GM18502 (cell line): Measurements from ENCODE around the gene MID2.
"Not testable (repeated sequence)": the region's sequence is repeated elsewhere in the genome, so short reads cannot be mapped to it uniquely, and the experiment has no call there.

Experiments used
- ATAC-seq: cut with Tn5 transposase; IDR thresholded peaks from one replicate; pipeline ENCODE4 v1.9.1; 2021; ENCODE audit warnings: mild to moderate bottlenecking; ENCODE audit not compliant: unreplicated experiment, poor library complexity

MID2 gene

GRCh38 chrX:107840971-107841370, 15.3 kb downstream of the MID2 start:
- no peak for ATAC-seq

DNA sequence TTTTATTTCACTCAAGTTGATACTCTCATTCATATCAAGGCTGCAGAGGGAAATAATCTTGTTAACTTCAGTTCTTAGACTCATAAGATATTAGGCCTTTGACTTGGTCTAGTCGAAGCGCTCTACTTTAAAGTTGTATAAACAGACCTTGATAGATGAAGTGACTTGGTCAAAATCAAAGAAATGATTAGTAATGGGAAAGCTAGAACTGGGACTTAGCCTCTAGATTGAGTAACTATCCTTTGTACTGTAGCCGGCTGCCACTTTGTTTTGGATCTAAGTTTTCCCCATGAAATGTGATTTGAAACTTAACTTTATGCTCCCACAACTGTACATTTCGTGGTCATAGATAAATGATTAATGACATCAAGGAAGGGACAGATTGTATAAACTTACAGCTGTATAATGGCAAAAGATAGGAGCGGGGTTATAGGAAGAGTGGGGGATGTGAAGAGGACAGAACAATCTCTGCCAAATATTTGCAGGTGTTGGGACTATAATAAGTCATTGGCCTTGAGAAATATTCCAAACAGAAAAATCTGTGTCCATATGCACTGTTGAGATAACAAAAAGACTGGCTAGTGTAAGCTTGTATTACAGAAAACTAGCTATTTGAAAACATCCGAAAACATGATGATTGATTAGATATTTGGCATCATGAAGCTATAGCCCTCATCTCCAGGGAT, 17.2 kb downstream of the MID2 start:
- ATAC-seq = no peak

- ATAC-seq = no peak
Measured at GRCh38 chrX:107845625-107846024, 20.0 kb downstream of the MID2 start.

GRCh38 chrX:107848591-107848990, 22.9 kb downstream of the MID2 start:
- ATAC-seq = no peak

DNA sequence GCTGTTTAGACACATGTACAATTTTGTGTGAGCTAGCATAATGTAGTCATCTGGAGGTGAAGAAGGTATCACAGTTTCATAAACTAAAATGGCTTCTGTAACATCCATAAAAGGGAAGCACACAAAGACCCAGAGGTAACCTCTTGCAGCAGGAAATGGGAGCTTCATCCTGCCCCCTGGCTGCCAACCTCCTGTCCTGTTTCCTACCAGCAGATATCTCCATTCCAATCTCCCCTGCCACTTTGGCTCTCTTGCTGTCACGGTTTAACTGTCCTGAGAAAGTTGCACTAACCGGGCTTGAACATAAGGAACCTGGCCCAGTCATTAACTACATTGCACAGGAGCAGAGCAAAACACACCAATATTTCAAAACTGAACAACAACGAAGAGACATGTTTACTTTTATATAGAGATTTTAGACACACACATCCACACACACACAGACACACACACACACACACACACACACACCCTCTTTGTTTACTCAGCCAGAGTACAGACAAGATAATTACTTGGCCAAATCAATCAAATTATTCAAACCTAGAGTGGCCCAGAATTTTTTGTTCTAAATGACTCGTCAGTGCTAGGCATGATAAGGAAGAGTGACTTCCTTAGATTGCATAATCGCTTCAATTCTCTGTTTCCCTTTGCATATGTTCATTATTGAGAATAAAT, 24.2 kb downstream of the MID2 start:
- ATAC-seq = no peak

DNA sequence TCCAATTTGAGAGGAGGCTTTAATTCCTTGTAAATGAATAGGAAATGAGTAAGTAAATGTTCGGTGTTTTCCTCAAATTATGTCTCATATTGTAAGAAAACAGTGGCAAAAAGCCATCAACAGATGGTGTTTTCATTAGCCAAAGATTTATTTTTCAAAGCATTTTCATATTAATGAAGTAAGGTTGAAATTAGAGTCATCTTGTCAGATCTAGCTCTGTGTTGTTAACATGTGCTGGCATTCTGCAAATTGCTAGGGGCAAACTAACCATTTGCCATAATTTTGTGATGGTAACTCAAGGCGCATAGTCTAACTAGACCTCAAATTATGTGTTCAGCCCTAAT, 24.7 kb downstream of the MID2 start:
- ATAC-seq = no peak

DNA sequence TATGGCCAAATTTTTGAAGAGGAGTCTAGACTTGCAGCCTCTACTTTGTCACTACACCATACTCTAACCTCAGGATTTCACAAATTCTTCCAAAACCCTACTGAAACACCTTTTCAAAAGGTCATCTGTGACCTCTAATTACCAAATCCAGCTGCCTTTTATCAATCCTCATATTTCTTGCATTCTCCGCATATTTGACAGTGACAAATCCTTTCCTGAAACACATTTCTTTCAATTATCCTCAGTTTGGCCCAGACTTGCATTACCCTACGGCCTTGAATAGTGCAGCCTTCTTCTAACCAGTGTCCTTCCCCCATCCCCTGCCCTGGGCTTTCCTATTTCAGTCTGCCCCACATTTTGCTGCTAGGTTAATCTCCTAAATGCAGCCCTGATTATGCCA, 25.5 kb downstream of the MID2 start:
- no peak for ATAC-seq

DNA sequence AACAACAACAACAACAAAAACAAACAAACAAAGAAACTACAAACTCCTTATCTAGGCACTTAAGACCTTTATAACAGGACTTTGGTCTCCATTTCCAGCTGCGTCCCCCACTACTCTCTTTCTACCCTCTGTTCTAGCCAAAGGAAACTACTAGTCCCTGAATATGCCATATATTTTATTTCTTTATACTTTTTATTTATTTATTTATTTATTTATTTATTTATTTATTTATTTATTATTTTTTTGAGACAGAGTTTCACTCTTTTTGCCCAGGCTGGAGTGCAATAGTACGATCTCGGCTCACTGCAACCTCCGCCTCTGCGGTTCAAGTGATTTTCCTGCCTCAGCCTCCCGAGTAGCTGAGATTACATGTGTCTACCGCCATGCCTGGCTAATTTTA, 26.0 kb downstream of the MID2 start:
- ATAC-seq = not testable (repeated sequence)

DNA sequence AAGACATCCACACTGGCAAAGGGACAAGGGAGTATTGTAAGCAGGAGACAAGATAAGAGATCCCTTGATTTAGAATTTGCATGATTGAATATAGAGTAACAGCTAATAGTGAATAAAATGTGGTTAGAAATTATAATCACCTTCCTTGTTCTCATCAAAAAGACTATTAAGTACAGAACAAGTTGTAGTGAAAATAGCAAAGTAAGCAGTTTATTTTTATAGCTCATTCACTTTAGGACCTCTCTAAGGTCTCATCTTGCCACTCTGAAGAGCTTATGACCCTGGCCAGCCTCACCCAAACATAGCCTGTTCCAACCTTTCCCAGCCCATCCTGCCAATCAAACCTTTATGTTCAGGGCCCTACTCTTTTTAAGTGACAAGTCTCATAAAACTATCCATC, 30.6 kb downstream of the MID2 start:
- no peak for ATAC-seq

GRCh38 chrX:107857041-107857440, 31.4 kb downstream of the MID2 start:
- ATAC-seq = not testable (repeated sequence)

GRCh38 chrX:107857837-107858236, 32.2 kb downstream of the MID2 start:
- ATAC-seq = no peak

- no peak for ATAC-seq
Measured at GRCh38 chrX:107861056-107861455, 35.4 kb downstream of the MID2 start.

DNA sequence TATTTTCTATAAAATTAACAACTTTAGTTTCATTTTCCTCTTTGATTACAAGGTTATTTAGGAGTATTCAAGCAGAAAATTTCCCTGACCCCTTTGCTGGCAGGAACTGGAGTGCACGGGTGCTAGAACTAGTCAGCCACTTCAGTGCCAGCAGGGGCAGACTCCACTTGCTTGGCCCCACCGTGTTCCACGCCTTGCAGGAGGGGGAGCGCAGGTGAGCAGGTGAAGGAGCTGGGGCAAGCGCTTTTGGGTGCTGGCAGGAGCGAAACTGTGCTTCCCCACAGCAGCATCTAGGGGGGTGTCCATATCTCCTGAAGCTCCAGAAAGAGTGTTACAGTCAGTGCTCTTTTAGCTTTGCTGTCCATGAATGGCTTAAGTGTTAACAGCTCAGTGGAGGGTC, 45.5 kb downstream of the MID2 start:
- no peak for ATAC-seq

DNA sequence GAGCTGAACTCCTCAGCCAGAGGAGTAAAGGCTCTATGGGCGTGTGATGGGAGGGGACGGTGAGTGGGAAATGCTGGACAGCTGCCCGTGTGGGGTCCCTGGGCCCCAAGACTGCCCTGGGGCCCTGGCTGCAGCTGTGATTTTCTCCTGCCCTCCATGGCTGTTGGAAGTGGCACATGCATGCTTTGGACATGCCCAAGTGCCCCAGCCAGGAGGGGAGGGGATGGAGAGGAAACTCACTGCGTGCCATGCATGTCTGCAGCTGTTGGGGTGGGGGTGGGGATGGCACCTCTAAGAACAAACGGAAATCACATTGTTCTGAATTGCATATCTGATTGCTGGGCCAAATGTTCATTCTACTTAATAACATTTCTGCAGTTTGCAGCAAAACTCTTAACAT, 52.4 kb downstream of the MID2 start:
- no peak for ATAC-seq

GRCh38 chrX:107880054-107880610, 54.5 kb downstream of the MID2 start:
- no peak for ATAC-seq

- ATAC-seq = peak; percentile 85
Measured at GRCh38 chrX:107894038-107894437, 68.4 kb downstream of the MID2 start.

DNA sequence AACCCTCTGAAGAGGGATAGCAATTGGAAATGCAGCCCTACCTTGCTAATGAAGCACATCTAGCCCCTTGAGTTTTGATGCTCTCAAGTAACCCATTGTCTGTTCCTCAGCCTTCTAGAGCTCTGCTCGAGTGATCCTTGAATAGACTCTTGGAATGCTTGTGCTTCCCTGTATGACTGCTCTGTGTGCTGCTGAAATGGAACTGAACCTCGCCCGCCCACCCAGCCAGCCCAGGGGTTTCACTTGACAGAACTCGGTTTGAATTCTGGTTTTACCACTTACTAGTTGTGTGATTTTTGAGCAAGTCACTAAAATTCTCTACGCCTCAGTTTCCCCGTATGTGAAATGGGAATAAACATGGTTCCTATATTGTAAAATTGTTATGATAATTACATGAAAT, 77.1 kb downstream of the MID2 start:
- no peak for ATAC-seq

DNA sequence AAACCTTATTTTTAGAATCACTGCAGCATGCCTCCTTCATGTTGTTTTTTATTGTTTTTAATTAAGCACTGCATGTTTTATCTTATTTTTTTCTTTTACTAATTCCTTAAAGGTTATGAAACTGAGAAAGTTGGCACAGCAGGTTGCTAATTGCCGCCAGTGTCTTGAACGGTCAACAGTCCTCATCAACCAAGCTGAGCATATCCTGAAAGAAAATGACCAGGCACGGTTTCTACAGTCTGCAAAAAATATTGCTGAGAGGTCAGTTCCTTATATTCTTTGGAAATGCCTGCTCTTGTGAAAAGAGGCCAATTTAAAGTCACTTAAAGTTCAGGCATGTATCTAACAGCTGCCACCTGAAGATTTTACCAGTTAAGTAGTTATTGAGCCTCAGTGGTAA, 79.7 kb downstream of the MID2 start:
- no peak for ATAC-seq

DNA sequence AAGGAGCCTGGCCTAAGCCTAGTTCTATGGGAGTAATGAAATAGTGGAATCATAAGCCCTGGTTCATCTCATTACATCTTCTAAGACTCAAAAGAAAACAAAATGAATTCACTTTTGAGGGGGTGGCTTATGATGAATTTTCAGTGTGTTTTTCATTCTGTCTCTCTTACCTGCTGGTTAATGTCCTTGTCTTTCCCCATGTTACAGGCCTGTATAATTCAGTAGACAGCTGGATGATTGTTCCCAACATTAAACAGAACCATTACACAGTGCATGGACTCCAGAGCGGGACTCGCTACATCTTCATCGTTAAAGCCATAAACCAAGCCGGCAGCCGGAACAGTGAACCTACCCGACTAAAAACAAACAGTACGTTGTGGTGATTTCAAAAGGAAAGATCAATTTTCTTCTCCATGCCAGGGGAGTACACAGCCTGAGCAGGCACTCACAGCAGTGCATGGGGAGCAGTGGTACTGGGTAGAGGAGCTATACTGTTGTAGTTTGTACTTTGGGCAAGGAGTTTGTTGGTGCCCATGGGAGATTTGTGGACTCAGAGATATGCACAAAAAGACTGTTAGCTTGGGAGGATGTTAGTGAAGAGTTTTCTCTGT, 98.6 kb downstream of the MID2 start:
- ATAC-seq = no peak

DNA sequence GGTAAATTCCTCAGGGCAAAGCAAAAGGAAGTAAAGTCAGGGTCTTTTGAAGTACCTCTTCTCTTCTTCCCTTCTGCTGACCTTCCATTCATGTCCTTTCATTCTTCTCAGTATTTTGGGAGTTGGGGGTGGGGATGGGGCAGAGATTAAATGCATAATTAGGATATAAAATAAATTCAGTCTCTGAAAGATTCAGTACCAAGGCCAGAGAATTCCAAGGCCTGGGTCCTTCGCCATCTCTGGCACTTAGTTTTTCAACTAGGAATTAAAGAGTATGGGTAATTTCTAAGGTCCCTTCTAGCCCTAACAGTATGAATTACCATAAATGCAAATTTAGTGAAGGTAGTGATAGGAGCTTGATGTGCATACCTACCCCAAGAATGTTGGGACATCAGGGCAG, 108.6 kb downstream of the MID2 start:
- ATAC-seq = no peak

DNA sequence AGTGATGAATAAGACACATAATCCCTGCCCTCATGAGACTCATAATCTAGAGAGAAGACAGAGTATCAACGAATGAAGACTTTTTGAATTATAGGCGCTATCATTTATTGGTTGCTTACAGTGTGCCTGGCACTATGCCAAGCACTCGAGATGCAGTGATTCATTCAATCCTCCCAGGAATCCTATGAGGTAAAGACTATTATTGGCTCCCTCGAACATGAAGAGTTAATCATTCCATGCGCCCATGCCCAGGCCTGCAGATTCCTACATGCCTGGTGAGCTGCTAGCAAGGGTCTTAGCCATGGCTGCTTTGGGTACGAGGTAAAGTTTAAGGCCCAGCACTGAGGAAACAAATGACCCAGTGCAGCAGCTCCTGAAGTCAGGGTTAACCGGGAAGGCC, 109.5 kb downstream of the MID2 start:
- no peak for ATAC-seq
